Measurements from ENCODE around the gene IFNLR1. TPM values are rescaled to one million over a fixed set of nuclear protein-coding genes. Genes with fewer than 3 reads are reported as not detected.

IFNLR1 gene
- total RNA-seq, 1 experiment from 2014 or later: 6.1 TPM

- POLR2A ChIA-PET: no interaction called here
- CTCF ChIA-PET: no interaction called here
- Mint-ChIP-seq H3K4me3 (ENCODE audit: unreplicated experiment) (no peak overlapping the region), H3K27me3 (ENCODE audit: insufficient read depth, unreplicated experiment) (no peaks in the 10 kb centered on the region), H3K4me1 (ENCODE audit: low read depth, unreplicated experiment) (no peaks in the 10 kb centered on the region), H3K27ac (ENCODE audit: unreplicated experiment) (no peak overlapping the region), H3K9me3 (ENCODE audit: unreplicated experiment) (peaks cover 11% of the 10 kb centered on the region), H3K36me3 (ENCODE audit: insufficient read depth, unreplicated experiment) (no peaks in the 10 kb centered on the region)
- no peaks in the 10 kb centered on the region for H3K36me3 ChIP-seq (ENCODE audit: control insufficient read depth, insufficient read depth, low read length)
- no peak for DNase-seq
- intact Hi-C loops (cut with micrococcal nuclease; ENCODE audit: unreplicated experiment): no loop called here
- BruUV-seq (replicated peaks): no TSS peak
- TF ChIP-seq CTCF (IDR thresholded peaks at IDR 0.05; ENCODE audit: insufficient read depth in 1 of 2, low read depth in 1 of 2, low read length in 1 of 2, severe bottlenecking in 1 of 2, unreplicated experiment in 1 of 2): no peak
- H3K4me1 ChIP-seq: no peaks in the 10 kb centered on the region
- H3K27me3 ChIP-seq (replicated peaks; ENCODE audit: control insufficient read depth, insufficient read depth, low read length): no peaks in the 10 kb centered on the region
- H3K4me3 ChIP-seq (ENCODE audit: low read depth, low read length): no peak overlapping the region
- H3K9me3 ChIP-seq: no peaks in the 10 kb centered on the region
Measured at GRCh38 chr1:24133819-24134218, 53.3 kb downstream of the IFNLR1 start.

GRCh38 chr1:24130385-24130784 is 56.7 kb downstream of the IFNLR1 start:
- no peak for TF ChIP-seq CTCF (IDR thresholded peaks at IDR 0.05; ENCODE audit: insufficient read depth in 1 of 2, low read depth in 1 of 2, low read length in 1 of 2, severe bottlenecking in 1 of 2, unreplicated experiment in 1 of 2)
- ChIA-PET CTCF (no interaction called here), POLR2A (no interaction called here)
- Histone ChIP-seq H3K9me3 (no peaks in the 10 kb centered on the region), H3K4me1 (no peaks in the 10 kb centered on the region), H3K27me3 (replicated peaks; ENCODE audit: control insufficient read depth, insufficient read depth, low read length) (no peaks in the 10 kb centered on the region), H3K36me3 (ENCODE audit: control insufficient read depth, insufficient read depth, low read length) (no peaks in the 10 kb centered on the region), H3K4me3 (ENCODE audit: low read depth, low read length) (no peak overlapping the region)
- BruUV-seq (replicated peaks): no TSS peak
- no peaks in the 10 kb centered on the region for H3K27me3 Mint-ChIP-seq (ENCODE audit: insufficient read depth, unreplicated experiment)
- intact Hi-C loops (cut with micrococcal nuclease; ENCODE audit: unreplicated experiment): no loop called here
- no peak overlapping the region for H3K4me3 Mint-ChIP-seq (ENCODE audit: unreplicated experiment)
- DNase-seq: no peak
- H3K9me3 Mint-ChIP-seq (ENCODE audit: unreplicated experiment): peaks cover 14% of the 10 kb centered on the region
- no peaks in the 10 kb centered on the region for H3K36me3 Mint-ChIP-seq (ENCODE audit: insufficient read depth, unreplicated experiment)
- no peaks in the 10 kb centered on the region for H3K4me1 Mint-ChIP-seq (ENCODE audit: low read depth, unreplicated experiment)
- no peak overlapping the region for H3K27ac Mint-ChIP-seq (ENCODE audit: unreplicated experiment)

DNA sequence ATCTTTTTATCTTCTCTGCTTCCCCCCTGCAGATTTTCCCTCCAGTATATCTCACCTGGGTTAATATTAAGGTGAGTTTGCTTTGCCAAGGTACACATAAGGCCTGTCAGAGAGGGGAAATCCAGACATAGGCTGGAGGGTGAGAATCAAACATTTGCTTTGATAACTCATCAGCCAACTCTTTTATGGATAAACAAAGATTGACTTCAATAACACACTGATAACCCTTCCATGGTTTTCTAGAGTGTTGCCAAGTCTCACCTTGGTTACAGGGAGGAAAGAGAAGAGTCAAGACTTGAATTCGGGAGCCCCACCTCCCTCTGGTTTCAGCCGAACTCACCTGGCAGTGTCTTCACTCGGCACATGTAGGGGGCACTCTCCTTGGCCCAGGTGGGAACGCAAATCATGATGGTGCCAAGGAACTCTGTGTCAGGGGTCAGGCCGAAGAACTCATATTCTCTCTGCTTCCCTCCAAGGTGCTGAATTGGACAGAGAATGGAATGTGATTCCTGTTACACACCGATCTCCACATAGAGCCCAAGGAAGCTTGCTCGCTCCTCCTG is 59.2 kb downstream of the IFNLR1 start:
- H3K9me3 ChIP-seq: no peaks in the 10 kb centered on the region
- no peak overlapping the region for H3K4me3 Mint-ChIP-seq (ENCODE audit: unreplicated experiment)
- H3K4me3 ChIP-seq (ENCODE audit: low read depth, low read length): no peak overlapping the region
- H3K27me3 ChIP-seq (replicated peaks; ENCODE audit: control insufficient read depth, insufficient read depth, low read length): no peaks in the 10 kb centered on the region
- no peaks in the 10 kb centered on the region for H3K36me3 Mint-ChIP-seq (ENCODE audit: insufficient read depth, unreplicated experiment)
- no peaks in the 10 kb centered on the region for H3K27me3 Mint-ChIP-seq (ENCODE audit: insufficient read depth, unreplicated experiment)
- no peaks in the 10 kb centered on the region for H3K4me1 Mint-ChIP-seq (ENCODE audit: low read depth, unreplicated experiment)
- no peak for DNase-seq
- intact Hi-C loops (cut with micrococcal nuclease; ENCODE audit: unreplicated experiment): no loop called here
- no TSS peak for BruUV-seq (replicated peaks)
- H3K4me1 ChIP-seq: no peaks in the 10 kb centered on the region
- H3K27ac Mint-ChIP-seq (ENCODE audit: unreplicated experiment): no peak overlapping the region
- TF ChIP-seq CTCF (IDR thresholded peaks at IDR 0.05; ENCODE audit: insufficient read depth in 1 of 2, low read depth in 1 of 2, low read length in 1 of 2, severe bottlenecking in 1 of 2, unreplicated experiment in 1 of 2): no peak
- POLR2A ChIA-PET: no interaction called here
- peaks cover 14% of the 10 kb centered on the region for H3K9me3 Mint-ChIP-seq (ENCODE audit: unreplicated experiment)
- no peaks in the 10 kb centered on the region for H3K36me3 ChIP-seq (ENCODE audit: control insufficient read depth, insufficient read depth, low read length)
- CTCF ChIA-PET: no interaction called here

Data from Caco-2 (cell line).